Measurements from ENCODE around the gene ICAM4.
"Not testable (repeated sequence)": the region's sequence is repeated elsewhere in the genome, so short reads cannot be mapped to it uniquely, and the experiment has no call there.

The ICAM4 gene, protein sequence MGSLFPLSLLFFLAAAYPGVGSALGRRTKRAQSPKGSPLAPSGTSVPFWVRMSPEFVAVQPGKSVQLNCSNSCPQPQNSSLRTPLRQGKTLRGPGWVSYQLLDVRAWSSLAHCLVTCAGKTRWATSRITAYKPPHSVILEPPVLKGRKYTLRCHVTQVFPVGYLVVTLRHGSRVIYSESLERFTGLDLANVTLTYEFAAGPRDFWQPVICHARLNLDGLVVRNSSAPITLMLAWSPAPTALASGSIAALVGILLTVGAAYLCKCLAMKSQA

DNA sequence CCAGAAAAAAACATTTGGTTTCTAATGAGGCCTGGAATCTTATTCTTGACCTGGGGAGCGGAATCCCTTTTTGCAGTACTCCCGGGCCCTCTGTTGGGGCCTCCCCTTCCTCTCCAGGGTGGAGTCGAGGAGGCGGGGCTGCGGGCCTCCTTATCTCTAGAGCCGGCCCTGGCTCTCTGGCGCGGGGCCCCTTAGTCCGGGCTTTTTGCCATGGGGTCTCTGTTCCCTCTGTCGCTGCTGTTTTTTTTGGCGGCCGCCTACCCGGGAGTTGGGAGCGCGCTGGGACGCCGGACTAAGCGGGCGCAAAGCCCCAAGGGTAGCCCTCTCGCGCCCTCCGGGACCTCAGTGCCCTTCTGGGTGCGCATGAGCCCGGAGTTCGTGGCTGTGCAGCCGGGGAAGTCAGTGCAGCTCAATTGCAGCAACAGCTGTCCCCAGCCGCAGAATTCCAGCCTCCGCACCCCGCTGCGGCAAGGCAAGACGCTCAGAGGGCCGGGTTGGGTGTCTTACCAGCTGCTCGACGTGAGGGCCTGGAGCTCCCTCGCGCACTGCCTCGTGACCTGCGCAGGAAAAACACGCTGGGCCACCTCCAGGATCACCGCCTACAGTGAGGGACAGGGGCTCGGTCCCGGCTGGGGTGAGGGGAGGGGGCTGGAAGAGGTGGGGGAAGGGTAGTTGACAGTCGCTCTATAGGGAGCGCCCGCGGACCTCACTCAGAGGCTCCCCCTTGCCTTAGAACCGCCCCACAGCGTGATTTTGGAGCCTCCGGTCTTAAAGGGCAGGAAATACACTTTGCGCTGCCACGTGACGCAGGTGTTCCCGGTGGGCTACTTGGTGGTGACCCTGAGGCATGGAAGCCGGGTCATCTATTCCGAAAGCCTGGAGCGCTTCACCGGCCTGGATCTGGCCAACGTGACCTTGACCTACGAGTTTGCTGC lies at the start of gene ICAM4:
Gene ICAM4, plus strand, starts transcription at position 153 of the 935 bp plus-strand sequence. Its CDS starts 58 bp downstream, at position 211.
- no peak for DNase-seq

DNA sequence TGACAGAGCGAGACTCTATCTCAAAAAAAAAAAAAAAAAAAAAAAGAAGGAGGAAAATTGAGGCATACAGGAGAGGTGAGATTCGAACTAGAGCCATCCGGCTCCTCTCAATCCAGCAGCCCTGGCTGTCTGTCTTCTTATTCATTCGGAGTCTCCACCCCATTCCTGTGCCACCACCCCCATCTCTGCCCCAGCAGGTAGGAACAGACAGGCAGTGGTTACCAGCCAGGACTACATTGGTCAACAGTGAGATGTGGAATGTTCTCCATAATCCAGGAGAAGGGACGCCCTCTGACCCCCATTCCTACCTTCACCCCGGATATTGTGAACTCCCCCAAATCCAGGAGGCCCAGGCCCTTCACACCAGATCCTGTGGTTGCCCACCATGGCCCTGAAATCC lies 49.1 kb upstream of the ICAM4 start:
- peak; percentile 42 for DNase-seq

DNA sequence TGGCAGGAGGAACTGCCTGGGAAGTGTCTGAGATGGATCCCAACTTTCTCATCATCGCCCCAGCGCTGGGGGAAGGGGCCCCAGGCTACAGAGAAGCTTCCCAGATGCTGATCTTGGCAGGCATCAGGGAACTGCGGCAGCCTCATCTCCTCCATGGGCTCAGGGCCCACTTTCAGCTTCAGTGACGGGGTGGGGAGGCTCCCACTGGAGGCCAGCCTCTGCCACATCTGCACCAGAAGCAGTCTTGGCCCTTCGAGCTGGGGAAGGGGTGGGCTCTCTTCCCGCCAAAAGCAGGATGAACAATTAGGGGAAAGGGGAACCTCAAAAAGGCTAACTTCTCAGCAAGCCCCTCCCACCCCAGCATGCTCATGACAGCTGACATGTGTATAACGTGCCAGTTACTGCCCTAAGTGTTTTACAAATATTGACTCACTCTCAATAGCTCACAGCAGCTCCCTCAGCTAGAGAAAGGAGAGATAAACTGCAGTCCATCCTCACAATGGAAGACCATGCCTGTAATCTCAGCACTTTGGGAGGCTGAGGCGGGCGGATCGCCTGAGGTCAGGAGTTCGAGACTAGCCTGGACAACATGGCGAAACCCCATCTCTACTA lies 48.5 kb upstream of the ICAM4 start:
- DNase-seq, result peak; percentile 97

DNA sequence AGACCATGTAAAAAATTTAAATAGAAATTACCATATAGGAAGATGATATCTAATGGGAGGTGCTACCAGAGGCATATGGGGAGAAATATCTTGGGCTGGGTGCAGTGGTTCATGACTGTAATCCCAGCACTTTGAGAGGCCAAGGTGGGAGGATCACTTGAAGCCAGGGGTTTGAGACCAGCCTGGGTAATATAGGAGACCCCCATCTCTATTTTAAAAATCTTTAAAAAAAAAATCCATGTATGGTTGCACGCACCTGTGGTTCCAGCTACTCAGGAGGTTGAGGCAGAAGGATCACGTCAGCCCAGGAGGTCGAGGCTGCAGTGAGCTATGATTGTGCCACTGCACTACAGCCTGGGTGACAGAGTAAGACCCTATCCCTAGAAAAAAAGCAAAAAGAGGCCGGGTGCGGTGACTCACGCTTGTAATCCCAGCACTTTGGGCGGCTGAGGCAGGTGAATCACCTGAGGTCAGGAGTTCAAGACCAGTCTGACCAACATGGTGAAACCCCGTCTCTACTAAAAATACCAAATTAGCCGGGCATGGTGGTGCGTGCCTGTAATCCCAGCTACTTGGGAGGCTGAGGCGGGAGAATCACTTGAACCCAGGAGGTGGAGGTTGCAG lies 44.8 kb upstream of the ICAM4 start:
- not testable (repeated sequence) for DNase-seq

DNA sequence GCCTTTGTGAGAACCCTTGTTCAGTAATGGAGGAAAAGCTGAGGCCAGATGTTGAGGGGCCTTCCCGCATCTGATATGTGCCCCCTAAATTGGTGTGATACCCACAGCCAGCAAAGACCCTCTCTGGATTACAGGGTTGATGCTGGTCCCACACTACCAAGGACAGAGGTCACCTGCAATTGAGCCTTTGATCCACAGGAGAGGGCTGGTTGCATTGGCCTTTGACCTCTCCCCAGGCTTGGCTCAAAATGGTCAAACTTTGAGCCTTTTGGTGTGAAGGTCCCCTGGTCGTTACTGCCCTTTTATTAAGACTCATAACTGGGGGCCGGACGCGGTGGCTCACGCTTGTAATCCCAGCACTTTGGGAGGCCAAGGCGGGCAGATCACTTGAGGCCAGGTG lies 43.1 kb upstream of the ICAM4 start:
- no peak for DNase-seq

DNA sequence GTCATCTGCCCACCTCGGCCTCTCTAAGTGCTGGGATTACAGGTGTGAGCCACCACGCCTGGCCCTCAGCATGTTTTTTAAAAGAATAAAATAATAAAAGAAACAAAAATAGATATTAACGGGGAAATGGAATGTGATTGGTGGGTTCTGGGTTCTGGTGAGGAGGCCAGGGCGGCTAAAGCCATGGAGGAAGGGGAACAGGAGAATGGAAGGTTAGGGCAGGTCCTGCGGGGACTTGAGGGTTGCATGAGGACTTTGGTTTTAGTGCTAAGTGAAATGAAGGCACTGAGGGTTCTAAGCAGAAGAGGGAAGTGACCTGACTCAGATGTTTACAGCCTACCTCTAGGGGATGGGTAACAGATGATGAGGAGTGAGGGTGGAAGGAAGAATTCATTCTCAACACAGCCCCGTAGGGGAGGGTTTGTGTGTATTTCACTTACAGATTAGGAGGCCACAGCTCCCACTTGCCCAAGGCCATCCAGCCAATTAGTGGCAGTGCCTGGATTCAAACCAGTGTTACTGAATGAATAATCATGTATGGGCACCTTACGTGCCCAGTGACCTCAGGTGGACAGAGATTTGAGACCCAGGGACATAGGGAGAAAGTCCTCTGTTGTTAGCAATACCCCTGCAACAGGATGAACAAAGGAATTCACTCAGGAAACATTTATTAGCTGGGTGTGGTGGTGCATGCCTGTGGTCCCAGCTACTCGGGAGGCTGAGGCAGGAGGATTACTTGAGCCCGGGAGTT lies 41.4 kb upstream of the ICAM4 start:
- DNase-seq, result no peak

DNA sequence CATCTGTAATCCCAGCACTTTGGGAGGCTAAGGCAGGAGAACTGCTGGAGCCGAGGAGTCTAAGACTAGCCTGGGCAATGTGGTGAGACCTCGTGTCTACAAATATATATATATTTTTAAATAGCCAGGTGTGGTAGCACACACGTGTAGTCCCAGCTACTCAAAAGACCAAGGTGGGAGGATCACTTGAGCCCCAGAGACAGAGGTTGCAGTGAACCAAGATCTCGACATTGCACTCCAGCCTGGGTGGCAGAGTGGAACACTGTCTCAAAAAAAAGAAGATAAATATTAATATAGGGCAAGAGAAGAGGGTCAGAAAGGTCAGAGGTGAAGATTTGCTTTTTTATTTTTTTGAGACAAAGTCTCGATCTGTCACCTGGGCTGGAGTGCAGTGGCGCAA lies 40.2 kb upstream of the ICAM4 start:
- DNase-seq, result no peak

DNA sequence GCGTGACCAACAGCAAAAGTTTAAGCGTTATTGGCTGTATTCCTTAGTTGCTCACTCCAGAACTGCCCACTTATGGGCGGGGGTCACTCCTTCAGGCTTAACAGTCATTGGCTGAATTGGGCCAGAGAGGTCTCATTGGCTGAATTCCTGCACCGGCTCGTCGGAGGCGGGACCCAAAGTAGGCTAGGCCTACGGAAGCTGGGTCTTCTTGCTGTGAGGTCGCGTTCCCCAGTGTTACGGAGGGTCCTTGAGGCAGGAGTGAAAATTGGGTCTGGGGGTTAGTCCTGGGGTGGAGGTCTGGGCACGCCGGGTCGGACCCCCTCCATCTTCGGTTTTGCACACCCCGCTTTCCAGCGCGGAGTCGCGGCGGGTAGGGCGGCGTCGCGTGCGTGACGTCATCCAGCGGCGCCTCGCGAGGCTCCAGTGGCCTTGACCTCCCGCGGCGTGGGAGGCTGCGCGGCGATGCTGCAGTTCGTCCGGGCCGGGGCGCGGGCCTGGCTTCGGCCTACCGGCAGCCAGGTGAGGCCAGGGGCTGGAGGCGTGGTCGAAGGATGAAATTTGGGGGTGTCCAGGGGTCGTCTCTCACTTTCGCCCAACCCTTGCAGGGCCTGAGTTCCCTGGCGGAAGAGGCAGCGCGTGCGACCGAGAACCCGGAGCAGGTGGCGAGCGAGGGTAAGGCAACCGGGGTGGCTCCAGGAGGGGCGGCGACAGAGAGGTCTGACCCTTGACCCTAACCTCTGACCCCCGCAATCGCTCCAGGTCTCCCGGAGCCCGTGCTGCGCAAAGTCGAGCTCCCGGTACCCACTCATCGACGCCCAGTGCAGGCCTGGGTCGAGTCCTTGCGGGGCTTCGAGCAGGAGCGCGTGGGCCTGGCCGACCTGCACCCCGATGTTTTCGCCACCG lies 34.7 kb upstream of the ICAM4 start, which contains the start of gene MRPL4:
Gene MRPL4, plus strand, starts transcription at position 423 of the 903 bp plus-strand sequence. Its CDS starts 40 bp downstream, at position 463.
- peak; percentile 99 for DNase-seq

DNA sequence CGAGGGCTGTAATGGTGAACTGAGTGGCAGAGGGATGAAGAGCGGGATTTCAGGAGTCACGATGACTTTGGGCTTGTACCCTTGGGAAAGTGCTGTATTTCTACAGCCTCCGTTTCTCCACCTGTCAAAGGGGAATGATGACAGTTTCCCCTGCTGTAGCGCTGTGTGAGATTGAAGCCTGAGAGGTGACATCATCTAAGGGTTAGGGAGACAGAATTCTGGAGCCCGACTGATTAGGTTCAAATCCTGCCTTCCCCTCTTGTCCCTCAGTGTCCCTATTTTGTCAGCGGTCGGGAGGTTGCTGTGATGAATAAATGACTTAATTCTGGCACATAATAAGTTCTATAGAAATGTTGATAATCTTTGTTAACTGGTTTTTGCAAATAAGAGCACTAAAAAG lies 34.0 kb upstream of the ICAM4 start:
- DNase-seq, result no peak

DNA sequence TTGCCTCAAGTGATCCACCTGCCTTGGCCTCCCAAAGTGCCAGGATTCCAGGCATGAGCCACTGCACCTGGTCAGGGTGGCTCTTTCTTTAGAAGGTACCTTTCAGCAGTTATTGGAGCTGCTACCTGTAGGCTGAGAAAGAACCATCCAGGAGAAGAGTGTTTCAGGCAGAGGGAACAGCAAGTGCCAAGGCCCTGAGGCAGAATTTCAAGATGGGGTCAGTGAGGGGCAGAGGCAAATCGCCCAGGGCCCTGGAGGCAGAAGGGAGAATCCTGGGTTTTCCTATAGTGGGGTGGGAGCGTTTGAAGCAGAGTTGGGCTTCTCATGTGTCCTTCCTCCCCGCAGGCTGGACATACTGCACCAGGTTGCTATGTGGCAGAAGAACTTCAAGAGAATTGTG lies 32.5 kb upstream of the ICAM4 start:
- no peak for DNase-seq

DNA sequence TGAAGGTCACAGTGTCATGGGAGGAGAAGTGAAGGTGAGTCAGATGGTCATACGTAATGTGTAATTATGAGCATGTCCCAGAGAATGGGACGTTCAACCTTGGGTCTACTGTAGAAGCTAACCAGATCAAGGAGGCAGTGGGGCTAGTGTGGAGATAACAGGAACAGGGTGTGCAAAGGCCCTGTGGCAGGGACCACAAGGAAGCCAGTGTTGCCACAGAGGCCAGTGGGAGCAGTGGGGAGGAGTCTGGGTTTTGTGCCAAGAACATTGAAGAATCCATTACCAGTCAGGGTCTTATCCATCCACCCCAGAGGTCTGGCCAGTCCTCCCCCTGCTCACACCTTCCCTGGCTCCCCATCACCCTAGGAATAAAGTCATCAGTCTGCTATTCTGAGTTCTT lies 31.4 kb upstream of the ICAM4 start:
- DNase-seq, result no peak

DNA sequence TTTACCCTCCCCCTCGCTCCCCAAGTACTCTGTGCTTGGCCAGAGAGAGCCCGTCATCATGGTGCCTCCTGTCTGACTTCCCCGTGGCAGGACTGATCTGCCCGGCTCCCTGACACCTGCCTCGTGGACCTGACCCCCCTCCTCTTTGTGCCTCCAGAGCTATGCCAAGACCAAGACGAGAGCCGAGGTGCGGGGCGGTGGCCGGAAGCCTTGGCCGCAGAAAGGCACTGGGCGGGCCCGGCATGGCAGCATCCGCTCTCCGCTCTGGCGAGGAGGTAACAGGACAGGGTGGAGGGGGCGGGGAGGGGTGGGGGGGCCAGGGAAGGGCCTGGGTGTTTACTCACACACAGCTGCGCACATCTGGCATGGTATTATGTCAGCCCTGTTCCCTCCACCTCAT lies 30.2 kb upstream of the ICAM4 start:
- DNase-seq, result no peak

DNA sequence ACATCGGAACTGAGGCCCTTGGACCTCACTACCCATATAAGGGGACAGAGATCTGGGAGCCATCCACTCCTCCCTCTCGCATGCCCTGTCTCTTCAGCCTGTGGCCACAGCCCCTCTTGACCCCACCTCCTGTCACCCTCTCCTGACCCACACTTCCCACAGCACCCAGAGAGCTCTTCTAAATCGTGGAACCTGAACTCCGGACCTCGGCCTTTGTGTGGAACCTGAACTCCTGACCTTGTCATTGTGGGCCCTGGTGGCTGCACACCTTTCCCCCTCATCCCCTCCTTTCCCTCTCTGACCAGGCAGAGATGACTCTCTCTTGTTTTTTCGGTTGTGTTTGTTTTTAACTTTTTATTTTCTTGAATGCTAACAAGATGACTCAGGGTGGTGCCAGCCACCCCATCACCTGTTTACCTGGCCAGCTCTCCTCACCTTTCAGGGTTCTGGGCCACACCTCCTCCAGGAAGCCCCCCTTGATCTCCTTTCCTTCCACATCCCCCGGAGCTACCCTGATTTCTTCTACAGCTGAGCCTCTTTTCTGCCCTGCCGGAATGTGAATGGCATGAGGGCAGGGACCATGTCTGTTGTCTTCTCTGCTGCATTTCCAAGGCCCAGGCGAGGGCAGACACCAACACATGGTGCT lies 29.7 kb upstream of the ICAM4 start:
- DNase-seq, result no peak

DNA sequence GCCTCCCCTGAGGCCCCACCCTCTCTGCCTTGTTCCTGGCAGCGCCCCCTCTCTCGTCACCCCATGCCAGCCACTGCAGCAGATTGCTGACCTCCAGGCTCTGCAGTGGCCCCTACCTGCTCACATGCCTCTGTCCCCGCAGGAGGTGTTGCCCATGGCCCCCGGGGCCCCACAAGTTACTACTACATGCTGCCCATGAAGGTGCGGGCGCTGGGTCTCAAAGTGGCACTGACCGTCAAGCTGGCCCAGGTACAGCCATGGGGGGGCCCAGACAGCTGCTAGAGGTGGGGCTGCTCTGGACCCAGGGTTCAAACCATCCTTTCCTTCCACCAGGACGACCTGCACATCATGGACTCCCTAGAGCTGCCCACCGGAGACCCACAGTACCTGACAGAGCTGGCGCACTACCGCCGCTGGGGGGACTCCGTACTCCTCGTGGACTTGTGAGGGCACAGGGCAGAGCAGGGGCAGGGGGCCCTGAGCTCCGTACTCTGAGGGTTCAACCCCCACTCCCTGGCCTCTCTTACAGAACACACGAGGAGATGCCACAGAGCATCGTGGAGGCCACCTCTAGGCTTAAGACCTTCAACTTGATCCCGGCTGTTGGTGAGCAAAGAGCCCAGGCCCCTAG lies 28.6 kb upstream of the ICAM4 start:
- no peak for DNase-seq

DNA sequence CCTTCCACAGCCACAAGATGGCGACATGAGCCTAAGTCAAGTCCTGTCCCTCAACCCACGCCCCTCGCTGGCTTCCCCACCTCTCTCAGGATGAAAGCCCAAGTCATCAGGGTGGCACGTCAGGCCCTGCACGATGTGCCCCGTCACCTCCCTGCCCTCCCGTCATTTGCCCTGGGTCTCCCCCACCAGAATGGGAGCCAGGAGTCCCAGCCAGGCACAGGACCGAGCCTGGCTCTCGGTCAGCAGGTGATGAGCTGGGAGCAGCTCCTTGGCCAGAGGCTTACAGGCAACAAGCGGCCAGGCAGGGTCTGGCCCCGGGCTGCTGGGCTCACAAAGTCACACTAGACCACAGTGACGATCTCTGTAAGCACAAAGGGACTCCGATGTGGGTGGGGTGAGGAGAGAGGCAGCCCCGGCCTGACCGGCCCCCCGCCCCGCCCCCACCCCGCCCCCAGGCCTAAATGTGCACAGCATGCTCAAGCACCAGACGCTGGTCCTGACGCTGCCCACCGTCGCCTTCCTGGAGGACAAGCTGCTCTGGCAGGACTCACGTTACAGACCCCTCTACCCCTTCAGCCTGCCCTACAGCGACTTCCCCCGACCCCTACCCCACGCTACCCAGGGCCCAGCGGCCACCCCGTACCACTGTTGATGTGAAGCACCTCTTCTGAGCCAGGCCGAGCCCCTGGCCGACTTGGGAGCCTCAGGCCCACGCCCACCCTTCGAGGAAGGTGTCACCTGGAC lies 27.4 kb upstream of the ICAM4 start:
- DNase-seq, result peak; percentile 64

DNA sequence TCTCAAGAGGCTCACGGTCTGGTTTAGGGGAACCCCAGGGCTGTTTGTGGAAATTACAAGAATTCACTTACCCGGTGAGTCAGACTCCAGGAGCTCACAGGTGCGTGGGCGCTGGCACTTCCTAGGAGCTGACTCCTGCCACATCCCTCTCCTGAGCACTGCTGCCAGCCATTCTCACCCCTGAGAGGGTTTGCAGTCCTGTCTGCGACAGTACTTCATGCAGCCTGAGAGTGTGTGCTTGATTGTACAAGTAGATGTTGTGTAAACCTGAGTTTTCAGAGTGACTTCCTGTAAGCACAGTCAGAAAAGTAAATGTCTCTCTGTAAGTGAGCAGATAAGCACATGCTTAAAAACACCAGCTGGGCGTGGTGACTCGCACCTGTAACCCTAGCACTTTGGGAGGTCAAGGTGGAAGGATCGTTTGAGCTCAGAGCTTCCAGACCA lies 26.6 kb upstream of the ICAM4 start:
- no peak for DNase-seq

DNA sequence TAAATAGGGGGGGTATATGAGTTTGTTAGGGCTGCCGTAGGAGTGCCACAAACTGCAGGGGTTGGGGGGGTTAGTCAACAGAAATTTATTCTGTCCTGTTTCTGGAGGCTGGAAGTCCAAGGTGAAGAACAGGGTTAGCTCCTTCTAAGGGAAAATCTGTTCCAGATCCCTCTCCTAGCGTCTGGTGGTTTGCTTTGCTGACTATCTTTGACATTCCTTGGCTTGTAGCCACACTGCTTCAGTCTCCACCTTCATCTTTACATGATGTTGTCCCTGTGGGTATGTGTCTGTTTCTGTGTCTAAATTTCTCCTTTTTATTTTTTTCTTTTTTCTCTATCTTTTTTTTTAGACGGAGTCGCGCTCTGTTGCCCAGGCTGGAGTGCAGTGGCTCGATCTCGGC lies 24.0 kb upstream of the ICAM4 start:
- DNase-seq, result no peak

DNA sequence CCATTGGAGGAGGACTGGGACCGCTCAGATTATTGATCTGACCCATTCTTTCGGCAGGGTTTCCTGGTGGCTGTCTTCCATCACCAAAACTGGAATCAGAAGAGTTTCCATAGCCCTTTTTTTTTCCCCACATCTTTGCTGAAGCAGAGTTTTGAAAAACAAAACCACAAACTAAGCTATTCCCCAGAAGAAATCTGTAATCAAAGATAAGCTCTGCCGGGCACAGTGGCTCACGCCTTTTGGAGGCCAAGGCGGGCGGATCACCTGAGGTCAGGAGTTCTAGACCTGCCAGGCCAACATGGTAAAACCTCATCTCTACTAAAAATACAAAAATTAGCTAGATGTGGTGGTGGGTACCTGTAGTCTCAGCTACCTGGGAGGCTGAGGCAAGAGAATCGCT lies 20.0 kb upstream of the ICAM4 start:
- no peak for DNase-seq

DNA sequence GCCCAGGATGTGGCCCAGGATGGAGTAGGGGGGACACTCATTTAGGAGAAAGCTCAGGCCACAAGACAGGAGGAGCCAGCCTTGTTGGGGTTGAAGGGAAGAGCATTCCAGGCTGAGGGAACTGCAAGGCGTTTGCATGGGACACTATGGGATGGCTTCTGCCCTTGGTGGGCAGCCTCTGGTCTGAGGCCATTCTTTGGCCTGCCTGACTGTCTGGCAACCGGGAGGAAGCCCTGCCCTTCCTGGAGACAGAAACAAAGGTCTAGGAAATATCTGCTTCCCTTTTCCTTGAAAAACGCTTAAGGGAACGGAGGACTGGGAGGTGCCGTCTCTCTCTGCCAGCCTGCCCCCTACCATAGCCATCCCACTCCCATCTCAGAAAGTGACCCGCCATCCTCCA lies 18.7 kb upstream of the ICAM4 start:
- no peak for DNase-seq
